Measurements from ENCODE around the gene DNAJC3. TPM values are rescaled to one million over a fixed set of nuclear protein-coding genes. Genes with fewer than 3 reads are reported as not detected.

DNAJC3 gene
- total RNA-seq, 2 experiments from 2014 or later = 17.6 to 17.7 TPM

GRCh38 chr13:95647321-95647720 is 29.6 kb upstream of the DNAJC3 start:
- CTCF ChIA-PET = interaction anchor here (0.6 kb wide), 1 partner anchor 229 kb away, joined by 6 read pairs; no protein-coding TSS in a partner anchor
- no peak for ATAC-seq (ENCODE audit: poor library complexity)
- peaks cover 13% of the 10 kb centered on the region for H3K4me1 ChIP-seq (ENCODE audit: insufficient read depth, low read length)
- POLR2A ChIA-PET = no interaction called here
- H3K36me3 ChIP-seq (ENCODE audit: insufficient read depth, low read length) = no peaks in the 10 kb centered on the region
- H3K9me3 ChIP-seq (ENCODE audit: control insufficient read depth in 1 of 2, insufficient read depth in 1 of 2, low read length in 2 of 2) = peaks cover 0 to 9% of the 10 kb centered on the region in 2 experiments
- no peak overlapping the region for H3K27ac Mint-ChIP-seq
- H3K4me3 Mint-ChIP-seq = no peak overlapping the region
- H3K9me3 Mint-ChIP-seq = no peaks in the 10 kb centered on the region
- H3K4me1 Mint-ChIP-seq (ENCODE audit: low read depth) = peaks cover 5% of the 10 kb centered on the region
- peaks cover 14 to 37% of the 10 kb centered on the region in 2 experiments for H3K27me3 ChIP-seq (ENCODE audit: control insufficient read depth in 1 of 2, insufficient read depth in 2 of 2, low read length in 2 of 2)
- H3K27ac ChIP-seq (ENCODE audit: low read depth in 1 of 2, low read length in 2 of 2) = no peak overlapping the region
- TF ChIP-seq, protein P1, sequence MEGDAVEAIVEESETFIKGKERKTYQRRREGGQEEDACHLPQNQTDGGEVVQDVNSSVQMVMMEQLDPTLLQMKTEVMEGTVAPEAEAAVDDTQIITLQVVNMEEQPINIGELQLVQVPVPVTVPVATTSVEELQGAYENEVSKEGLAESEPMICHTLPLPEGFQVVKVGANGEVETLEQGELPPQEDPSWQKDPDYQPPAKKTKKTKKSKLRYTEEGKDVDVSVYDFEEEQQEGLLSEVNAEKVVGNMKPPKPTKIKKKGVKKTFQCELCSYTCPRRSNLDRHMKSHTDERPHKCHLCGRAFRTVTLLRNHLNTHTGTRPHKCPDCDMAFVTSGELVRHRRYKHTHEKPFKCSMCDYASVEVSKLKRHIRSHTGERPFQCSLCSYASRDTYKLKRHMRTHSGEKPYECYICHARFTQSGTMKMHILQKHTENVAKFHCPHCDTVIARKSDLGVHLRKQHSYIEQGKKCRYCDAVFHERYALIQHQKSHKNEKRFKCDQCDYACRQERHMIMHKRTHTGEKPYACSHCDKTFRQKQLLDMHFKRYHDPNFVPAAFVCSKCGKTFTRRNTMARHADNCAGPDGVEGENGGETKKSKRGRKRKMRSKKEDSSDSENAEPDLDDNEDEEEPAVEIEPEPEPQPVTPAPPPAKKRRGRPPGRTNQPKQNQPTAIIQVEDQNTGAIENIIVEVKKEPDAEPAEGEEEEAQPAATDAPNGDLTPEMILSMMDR (IDR thresholded peaks at IDR 0.05) = no peak
- DNase-seq = no peak
- no peak overlapping the region for H3K4me3 ChIP-seq (ENCODE audit: low read length)
- intact Hi-C loops (cut with DNase I, micrococcal nuclease) = no loop called here
- peaks cover 32% of the 10 kb centered on the region for H3K27me3 Mint-ChIP-seq
- H3K36me3 Mint-ChIP-seq (ENCODE audit: low read depth) = no peaks in the 10 kb centered on the region

GRCh38 chr13:95650696-95651095 is 26.2 kb upstream of the DNAJC3 start:
- TF ChIP-seq, protein P1 (IDR thresholded peaks at IDR 0.05) = no peak
- ChIA-PET CTCF (interaction anchor here (1.1 kb wide), 1 partner anchor 10 kb away, joined by 3 read pairs; no protein-coding TSS in a partner anchor), POLR2A (no interaction called here)
- H3K27me3 ChIP-seq (ENCODE audit: control insufficient read depth in 1 of 2, insufficient read depth in 2 of 2, low read length in 2 of 2) = peaks cover 0 to 14% of the 10 kb centered on the region in 2 experiments
- no peaks in the 10 kb centered on the region for H3K36me3 ChIP-seq (ENCODE audit: insufficient read depth, low read length)
- Mint-ChIP-seq H3K4me3 (no peak overlapping the region), H3K27ac (no peak overlapping the region), H3K36me3 (ENCODE audit: low read depth) (no peaks in the 10 kb centered on the region), H3K27me3 (peaks cover 14% of the 10 kb centered on the region), H3K4me1 (ENCODE audit: low read depth) (no peaks in the 10 kb centered on the region), H3K9me3 (no peaks in the 10 kb centered on the region)
- intact Hi-C loops (cut with DNase I, micrococcal nuclease) = no loop called here
- DNase-seq = no peak
- ATAC-seq (ENCODE audit: poor library complexity) = no peak
- H3K27ac ChIP-seq (ENCODE audit: low read depth in 1 of 2, low read length in 2 of 2) = no peak overlapping the region
- H3K4me3 ChIP-seq (ENCODE audit: low read length) = no peak overlapping the region
- peaks cover 0 to 4% of the 10 kb centered on the region in 2 experiments for H3K9me3 ChIP-seq (ENCODE audit: control insufficient read depth in 1 of 2, insufficient read depth in 1 of 2, low read length in 2 of 2)
- no peaks in the 10 kb centered on the region for H3K4me1 ChIP-seq (ENCODE audit: insufficient read depth, low read length)

DNA sequence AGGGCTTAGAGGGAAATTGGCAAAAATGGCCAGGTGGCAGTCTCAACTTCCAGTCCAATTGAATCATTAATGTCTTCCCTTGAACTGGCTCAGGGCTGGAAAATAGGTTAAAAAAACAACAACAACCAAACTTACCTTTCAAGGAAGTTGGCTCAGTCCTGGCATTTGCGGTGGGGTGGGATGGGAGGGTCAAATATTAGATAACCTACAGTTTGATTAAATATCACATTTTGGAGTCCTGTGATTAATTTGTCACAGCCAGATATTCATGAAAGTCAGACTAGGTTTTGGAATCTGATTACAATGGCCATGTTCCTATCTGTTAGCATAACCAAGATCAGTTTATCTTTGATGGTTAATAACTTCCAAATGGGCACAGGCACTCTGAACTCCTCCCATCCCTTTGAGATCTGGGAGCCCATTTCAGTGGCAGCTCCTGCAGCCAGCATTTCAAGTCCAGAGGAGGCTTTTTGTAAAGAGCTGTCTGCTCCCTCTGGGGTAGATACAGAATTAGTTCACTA is 24.6 kb upstream of the DNAJC3 start:
- H3K27ac ChIP-seq (ENCODE audit: low read depth in 1 of 2, low read length in 2 of 2) = no peak overlapping the region
- peaks cover 0 to 4% of the 10 kb centered on the region in 2 experiments for H3K9me3 ChIP-seq (ENCODE audit: control insufficient read depth in 1 of 2, insufficient read depth in 1 of 2, low read length in 2 of 2)
- ATAC-seq (ENCODE audit: poor library complexity) (no peak), DNase-seq (no peak)
- Mint-ChIP-seq H3K4me1 (ENCODE audit: low read depth) (no peaks in the 10 kb centered on the region), H3K4me3 (no peak overlapping the region), H3K36me3 (ENCODE audit: low read depth) (no peaks in the 10 kb centered on the region), H3K9me3 (no peaks in the 10 kb centered on the region), H3K27ac (no peak overlapping the region), H3K27me3 (peaks cover 13% of the 10 kb centered on the region)
- H3K36me3 ChIP-seq (ENCODE audit: insufficient read depth, low read length) = no peaks in the 10 kb centered on the region
- H3K27me3 ChIP-seq (ENCODE audit: control insufficient read depth in 1 of 2, insufficient read depth in 2 of 2, low read length in 2 of 2) = peaks cover 0 to 9% of the 10 kb centered on the region in 2 experiments
- ChIA-PET POLR2A (no interaction called here), CTCF (no interaction called here)
- H3K4me1 ChIP-seq (ENCODE audit: insufficient read depth, low read length) = no peaks in the 10 kb centered on the region
- intact Hi-C loops (cut with DNase I, micrococcal nuclease) = no loop called here
- TF ChIP-seq, protein P1 (IDR thresholded peaks at IDR 0.05) = no peak
- H3K4me3 ChIP-seq (ENCODE audit: low read length) = no peak overlapping the region

Measured in CD4-positive, alpha-beta T cell (primary cell).